K562 (cell line): ENCODE results near the gene ARHGAP42. TPM values are rescaled to one million over a fixed set of nuclear protein-coding genes. Genes with fewer than 3 reads are reported as not detected.

Experiments
- BRD9 ChIP-seq: fragments of 450-650 bp; IDR thresholded peaks from 2 replicates; pipeline ENCODE4 v1.6.1; 2018; ENCODE audit warnings: low read depth; ENCODE audit not compliant: partially characterized antibody
- CEBPB ChIP-seq: fragments of 450-650 bp; IDR thresholded peaks from 2 replicates; pipeline ENCODE4 v1.6.1; 2016; ENCODE audit warnings: missing genetic modification characterization, missing compliant biosample characterization
- HBP1 ChIP-seq: fragments of 450-650 bp; formaldehyde crosslinking; IDR thresholded peaks from 2 replicates; pipeline ENCODE4 v1.4.0; 2022; ENCODE audit warnings: missing genetic modification characterization
- KDM4B ChIP-seq, 2 experiments: fragments of 450-650 bp in 1 of 2; sonication (generic) in 1 of 2; IDR thresholded peaks; 2 replicates each; pipeline ENCODE4 v1.6.1; 2016 to 2017; ENCODE audit warnings: borderline replicate concordance in 2 of 2, antibody characterized with exemption in 1 of 2, low read depth in 1 of 2, mild to moderate bottlenecking in 1 of 2
- NCOA2 ChIP-seq, 2 experiments: fragments of 450-650 bp; IDR thresholded peaks; 2 replicates each; pipeline ENCODE4 v1.6.1; 2018; ENCODE audit warnings: mild to moderate bottlenecking in 2 of 2, moderate library complexity in 1 of 2; ENCODE audit not compliant: partially characterized antibody in 2 of 2
- PML ChIP-seq: IDR thresholded peaks from 2 replicates; pipeline ENCODE4 v1.6.1; 2012; ENCODE audit warnings: low read length, inconsistent platforms
- RUNX1 ChIP-seq: sonication (generic); IDR thresholded peaks from 2 replicates; pipeline ENCODE4 v1.6.1; 2016; ENCODE audit warnings: antibody characterized with exemption, low read depth
- TBP ChIP-seq: optimal IDR thresholded peaks from 2 replicates; pipeline ENCODE3; 2011; ENCODE audit warnings: low read depth, low read length, improper control_type of control experiment
- XRCC4 ChIP-seq: IDR thresholded peaks from one replicate; pipeline ENCODE4 v1.6.1; 2011; ENCODE audit not compliant: insufficient read depth, insufficient read length; ENCODE audit errors: extremely low read depth
- ZFP1 ChIP-seq: fragments of 450-650 bp; formaldehyde crosslinking; IDR thresholded peaks from 2 replicates; pipeline ENCODE4 v1.4.0; 2020; ENCODE audit warnings: mild to moderate bottlenecking, mixed read lengths
- ZNF655 ChIP-seq: fragments of 250-450 bp; sonication (Bioruptor Pico); IDR thresholded peaks from 2 replicates; pipeline ENCODE4 v1.5.0; 2021
- polyA plus RNA-seq, 8 experiments: library from polyadenylated mRNA; depleted of rRNA in 4 of 8; stranded (reverse) in 5 of 8; unstranded in 3 of 8; fragments of >200 nt; fragmentation: Nextera tagmentation in 2 of 8; fragmentation: Illumina TruSeq in 1 of 8; extraction: Ambion mirVana in 2 of 8; extraction: Trizol in 1 of 8; gene quantifications; 2 replicates each; pipeline versions ENCODE4 v1.2.1 to v1.2.3, GENCODE V29; 2011 to 2014; ENCODE audit warnings: inconsistent platforms in 1 of 8, missing spikeins in 1 of 8
- total RNA-seq, 7 experiments: library from RNA; depleted of rRNA in 6 of 7; stranded (reverse); fragments of >200 nt in 6 of 7; fragmentation: Illumina TruSeq in 2 of 7; extraction: Trizol in 2 of 7; gene quantifications; 2 replicates each; pipeline versions ENCODE4 v1.2.1 to v1.2.3, GENCODE V29; 2011 to 2021; ENCODE audit warnings: low replicate concordance in 1 of 7

ARHGAP42 gene
- total and polyA plus RNA-seq, 9 of the 15 experiments (the other 6 are each of a cell fraction or from before 2014, with no cell fraction given): 0.95 to 6.1 (median 2.4) TPM

GRCh38 chr11:100812517-100812916 is 125.4 kb downstream of the ARHGAP42 start (continued):
- TF ChIP-seq BRD9 (no peak), NCOA2 (IDR thresholded peaks at IDR 0.05; ENCODE audit: partially characterized antibody in 2 of 2) (no peak), XRCC4 (no peak), ZNF655 (CRISPR knock-in tag) (no peak), TBP (no peak), ZFP1 (CRISPR knock-in tag) (no peak), CEBPB (no peak), PML (no peak), KDM4B (IDR thresholded peaks at IDR 0.05; ENCODE audit: borderline replicate concordance in 2 of 2, low read depth in 1 of 2) (no peak), RUNX1 (no peak), HBP1 (CRISPR knock-in tag) (no peak)
- TF ChIP-seq, all 486 proteins: peak for 0
